Ovary (tissue), 3 donors: ENCODE data around the gene SNAP29.

Experiments
- CTCF ChIP-seq, 3 donors: fragments of 450-650 bp in 2 of 3; fragments of 200-600 bp in 1 of 3; IDR thresholded peaks; one replicate each; pipeline versions ENCODE4 v1.5.1 to v1.8.0; 2016 to 2022; ENCODE audit warnings: antibody characterized with exemption in 3 of 3, mild to moderate bottlenecking in 1 of 3
- EP300 ChIP-seq: sonication (generic); formaldehyde crosslinking; IDR thresholded peaks from one replicate; pipeline ENCODE4 v1.6.1; 2017; ENCODE audit warnings: antibody characterized with exemption
- POLR2A ChIP-seq: fragments of 450-650 bp; IDR thresholded peaks from one replicate; pipeline ENCODE4 v1.6.1; 2017; ENCODE audit warnings: antibody characterized with exemption, mild to moderate bottlenecking, moderate library complexity
- donor health status: DM: no; HTN: no; CAD: no.

- TF ChIP-seq CTCF (IDR thresholded peaks at IDR 0.05) = no peak
- TF ChIP-seq EP300 = no peak
- TF ChIP-seq POLR2A = no peak
Observed at GRCh38 chr22:20877715-20878114, 18.9 kb downstream of the SNAP29 start.
